Mucosa of descending colon (tissue), 3 donors: Measurements from ENCODE around the gene VSX1. TPM values are rescaled to one million over a fixed set of nuclear protein-coding genes. Genes with fewer than 3 reads are reported as not detected.
A peak's percentile ranks its signal among the peaks of the same experiment; 100 is the strongest.

Experiments
- ATAC-seq: fragments of 200-7000 bp; cut with Tn5 transposase; one replicate; pipeline ENCODE4 v1.9.1; 2020; ENCODE audit warnings: mild to moderate bottlenecking, moderate library complexity
- DNase-seq, 3 donors: peaks; one replicate each; pipeline ENCODE4 v3.0.0-alpha.2; 2020
- H3K36me3 ChIP-seq: fragments of 200-600 bp; one replicate; pipeline ENCODE4 v1.8.0; 2021; ENCODE audit warnings: low read depth, mild to moderate bottlenecking
- H3K4me1 ChIP-seq: fragments of 200-600 bp; one replicate; pipeline ENCODE4 v1.8.0; 2021; ENCODE audit warnings: low read depth, mild to moderate bottlenecking
- H3K4me3 ChIP-seq: fragments of 200-600 bp; one replicate; pipeline ENCODE4 v1.8.0; 2021; ENCODE audit warnings: mild to moderate bottlenecking
- H3K9me3 ChIP-seq: fragments of 200-600 bp; one replicate; pipeline ENCODE4 v1.8.0; 2021; ENCODE audit warnings: mild to moderate bottlenecking
- CTCF ChIP-seq: fragments of 200-600 bp; IDR thresholded peaks from one replicate; pipeline ENCODE4 v1.8.0; 2022; ENCODE audit warnings: antibody characterized with exemption, mild to moderate bottlenecking
- intact Hi-C, 2 donors: fragments of 100-400 bp; cut with DNase I in 1 of 2; cut with micrococcal nuclease in 1 of 2; formaldehyde crosslinking; loops; one replicate each; pipeline versions ENCODE4 v1.11.0 to v1.11.1; 2022; cut with DNase I, micrococcal nuclease
- total RNA-seq, 3 donors: library from RNA; stranded (reverse); fragmentation: NEBNext Ultra II Directional in 2 of 3; extraction: Animal tissue kit (Norgen Biotek cat#: 25700) in 2 of 3; gene quantifications; one replicate each; pipeline versions ENCODE4 v1.2.1 to v1.2.4, GENCODE V29; 2021 to 2023
- donor health status: DM: no; HTN: no; CAD: no; lungs with moderate emphysema.
- donor health status: DM: no; HTN: no; CAD: no.
- donor health status: DM: no; HTN: yes; CAD: no.

VSX1 gene
- total RNA-seq, 3 donors from 2014 or later = 0.22 TPM; not detected in 2

GRCh38 chr20:25044261-25044560 lies 37.7 kb downstream of the VSX1 start:
- intact Hi-C loops = no loop called here
- DNase-seq (no peak), ATAC-seq (no peak)
- no peaks in the 10 kb centered on the region for H3K9me3 ChIP-seq
- H3K36me3 ChIP-seq = no peaks in the 10 kb centered on the region
- no peak overlapping the region for H3K4me3 ChIP-seq
- no peak for TF ChIP-seq CTCF
- H3K4me1 ChIP-seq = peaks cover 28% of the 10 kb centered on the region

- no peaks in the 10 kb centered on the region for H3K9me3 ChIP-seq
- H3K4me3 ChIP-seq = no peak overlapping the region
- TF ChIP-seq CTCF = no peak
- intact Hi-C loops = no loop called here
- peaks cover 34% of the 10 kb centered on the region for H3K4me1 ChIP-seq
- no peak for ATAC-seq
- H3K36me3 ChIP-seq = no peaks in the 10 kb centered on the region
- DNase-seq = peak in 1 of 3 donors; percentile 19
Observed at GRCh38 chr20:25043499-25044260, 38.3 kb downstream of the VSX1 start.

GRCh38 chr20:25042531-25043498 lies 39.1 kb downstream of the VSX1 start:
- H3K9me3 ChIP-seq = no peaks in the 10 kb centered on the region
- no peak for TF ChIP-seq CTCF
- peaks cover 38% of the 10 kb centered on the region for H3K4me1 ChIP-seq
- no peaks in the 10 kb centered on the region for H3K36me3 ChIP-seq
- DNase-seq (peak; percentile 24 to 81 (median 53)), ATAC-seq (peak; percentile 49)
- intact Hi-C loops = no loop called here
- H3K4me3 ChIP-seq = no peak overlapping the region

GRCh38 chr20:25041813-25042530 lies 40.0 kb downstream of the VSX1 start:
- no peak for ATAC-seq
- intact Hi-C loops = no loop called here
- H3K4me3 ChIP-seq = no peak overlapping the region
- no peaks in the 10 kb centered on the region for H3K9me3 ChIP-seq
- no peaks in the 10 kb centered on the region for H3K36me3 ChIP-seq
- DNase-seq = no peak
- peaks cover 44% of the 10 kb centered on the region for H3K4me1 ChIP-seq
- TF ChIP-seq CTCF = no peak

GRCh38 chr20:25040438-25040831 lies 41.5 kb downstream of the VSX1 start:
- ATAC-seq (peak; percentile 3), DNase-seq (peak in 1 of 3 donors; percentile 50)
- TF ChIP-seq CTCF = no peak
- Histone ChIP-seq H3K9me3 (no peaks in the 10 kb centered on the region), H3K36me3 (no peaks in the 10 kb centered on the region), H3K4me3 (no peak overlapping the region), H3K4me1 (peaks cover 59% of the 10 kb centered on the region)
- intact Hi-C loops = no loop called here
